HG03135 (cell line): ENCODE measurements around the gene ORC3.

Experiments
- ATAC-seq: cut with Tn5 transposase; IDR thresholded peaks from one replicate; pipeline ENCODE4 v1.9.1; 2021; ENCODE audit warnings: mild to moderate bottlenecking, moderate library complexity; ENCODE audit not compliant: unreplicated experiment

The ORC3 gene

GRCh38 chr6:87589693-87590416, at the start of gene ORC3, which contains the start of gene RARS2:
Gene ORC3 (plus strand): TSS chr6:87590135. CDS start chr6:87590169, 34 bp downstream.
Gene RARS2 (minus strand): TSS chr6:87589987. CDS start chr6:87589957, 30 bp downstream.
- ATAC-seq = peak; percentile 100

GRCh38 chr6:87540539-87540938, 49.4 kb upstream of the ORC3 start:
- no peak for ATAC-seq

- ATAC-seq = no peak
Measured at GRCh38 chr6:87541041-87541440, 48.9 kb upstream of the ORC3 start.

GRCh38 chr6:87541744-87542143, 48.2 kb upstream of the ORC3 start:
- ATAC-seq = no peak

GRCh38 chr6:87543696-87544473, 46.0 kb upstream of the ORC3 start:
- no peak for ATAC-seq

- ATAC-seq = no peak
Measured at GRCh38 chr6:87544474-87544735, 45.5 kb upstream of the ORC3 start.

- ATAC-seq = no peak
Measured at GRCh38 chr6:87551799-87552198, 38.1 kb upstream of the ORC3 start.

- no peak for ATAC-seq
Measured at GRCh38 chr6:87553159-87553765, 36.7 kb upstream of the ORC3 start.

GRCh38 chr6:87555506-87555905, 34.4 kb upstream of the ORC3 start:
- no peak for ATAC-seq

GRCh38 chr6:87558446-87558845, 31.5 kb upstream of the ORC3 start:
- no peak for ATAC-seq

- ATAC-seq = no peak
Measured at GRCh38 chr6:87561017-87561416, 28.9 kb upstream of the ORC3 start.

GRCh38 chr6:87572021-87572420, 17.9 kb upstream of the ORC3 start:
- no peak for ATAC-seq

GRCh38 chr6:87572883-87573282, 17.1 kb upstream of the ORC3 start:
- ATAC-seq = no peak

GRCh38 chr6:87573307-87574024, 16.5 kb upstream of the ORC3 start:
- no peak for ATAC-seq

- ATAC-seq = no peak
Measured at GRCh38 chr6:87574237-87574804, 15.6 kb upstream of the ORC3 start.

GRCh38 chr6:87575423-87575822, 14.5 kb upstream of the ORC3 start:
- ATAC-seq = no peak

- ATAC-seq = no peak
Measured at GRCh38 chr6:87583822-87584221, 6.1 kb upstream of the ORC3 start.

- ATAC-seq = no peak
Measured at GRCh38 chr6:87586371-87587077, 3.4 kb upstream of the ORC3 start.

GRCh38 chr6:87588756-87589407, 1.1 kb upstream of the ORC3 start:
- ATAC-seq = no peak

- peak; percentile 13 for ATAC-seq
Measured at GRCh38 chr6:87590417-87590880, 514 bp downstream of the ORC3 start.
